IMR-90 (cell line): ENCODE measurements around the gene DEGS2. TPM values are rescaled to one million over a fixed set of nuclear protein-coding genes. Genes with fewer than 3 reads are reported as not detected.

ENCODE experiments used
- ATAC-seq: fragments of 200-7000 bp; cut with Tn5 transposase; 2 replicates; pipeline ENCODE4 v1.9.1; 2020; ENCODE audit warnings: low read depth, mild to moderate bottlenecking, moderate library complexity
- BruUV-seq: library from RNA; stranded (reverse); fragments of 400-500 nt; replicated peaks from 2 replicates; lab custom pipeline; 2021; lab: Mats Ljungman, UMichigan
- CTCF ChIA-PET: fragments of 300-600 bp; formaldehyde crosslinking; extraction: SDS; loops from one replicate; lab custom pipeline; 2021; ENCODE audit warnings: antibody characterized with exemption; lab: Yijun Ruan, JAX
- POLR2A ChIA-PET: fragments of 300-600 bp; sonication (Branson Sonifier 250); formaldehyde crosslinking; loops from one replicate; lab custom pipeline; 2022; ENCODE audit warnings: antibody characterized with exemption; ENCODE audit not compliant: unreplicated experiment; lab: Charles Lee
- DNase-seq: peaks from one replicate; pipeline ENCODE4 v3.0.0; 2013
- H2AFZ ChIP-seq: replicated peaks from 2 replicates; pipeline ENCODE3; 2013; ENCODE audit warnings: low read length, mild to moderate bottlenecking; ENCODE audit not compliant: poor library complexity
- H2AK5ac ChIP-seq: 2 replicates; pipeline ENCODE4 v1.6.1; 2013; ENCODE audit warnings: low read depth, low read length, inconsistent platforms
- H2AK9ac ChIP-seq: replicated peaks from 2 replicates; pipeline ENCODE3; 2013; ENCODE audit warnings: mild to moderate bottlenecking, low read depth, low read length, moderate library complexity; ENCODE audit not compliant: poor library complexity
- H2BK120ac ChIP-seq: 2 replicates; pipeline ENCODE4 v1.6.1; 2013; ENCODE audit warnings: low read depth, low read length, inconsistent platforms
- H2BK15ac ChIP-seq: 3 replicates; pipeline ENCODE4 v1.6.1; 2013; ENCODE audit warnings: low read depth, low read length, inconsistent platforms
- H2BK20ac ChIP-seq: 2 replicates; pipeline ENCODE4 v1.6.1; 2013; ENCODE audit warnings: low read depth, mild to moderate bottlenecking, inconsistent platforms, low read length, moderate library complexity
- H2BK5ac ChIP-seq: 2 replicates; pipeline ENCODE4 v1.6.1; 2013; ENCODE audit warnings: mild to moderate bottlenecking, low read depth, low read length, inconsistent platforms; ENCODE audit not compliant: poor library complexity, severe bottlenecking
- H3K14ac ChIP-seq: replicated peaks from 2 replicates; pipeline ENCODE4 v1.6.1; 2013; ENCODE audit warnings: low read depth, low read length, inconsistent platforms
- H3K18ac ChIP-seq: 2 replicates; pipeline ENCODE4 v1.6.1; 2013; ENCODE audit warnings: low read depth, low read length, control low read depth
- H3K23ac ChIP-seq: 2 replicates; pipeline ENCODE4 v1.6.1; 2013; ENCODE audit warnings: low read depth, low read length, inconsistent platforms
- H3K27ac ChIP-seq: 2 replicates; pipeline ENCODE4 v1.5.1; 2013; ENCODE audit warnings: mild to moderate bottlenecking, control low read depth, low read length; ENCODE audit not compliant: insufficient read depth
- H3K27me3 ChIP-seq: 2 replicates; pipeline ENCODE4 v1.6.1; 2013; ENCODE audit warnings: low read length; ENCODE audit not compliant: control insufficient read depth, insufficient read depth
- H3K36me3 ChIP-seq: 2 replicates; pipeline ENCODE4 v1.6.1; 2013; ENCODE audit warnings: low read length, mixed read lengths; ENCODE audit not compliant: control insufficient read depth, insufficient read depth
- H3K4ac ChIP-seq: 2 replicates; pipeline ENCODE4 v1.6.1; 2013; ENCODE audit warnings: low read depth, low read length, inconsistent platforms
- H3K4me1 ChIP-seq: 2 replicates; pipeline ENCODE4 v1.6.1; 2013; ENCODE audit warnings: low read length, mixed read lengths; ENCODE audit not compliant: control insufficient read depth, insufficient read depth
- H3K4me2 ChIP-seq: 2 replicates; pipeline ENCODE4 v1.6.1; 2013; ENCODE audit warnings: low read depth, mild to moderate bottlenecking, control low read depth, low read length, moderate library complexity
- H3K4me3 ChIP-seq: 2 replicates; pipeline ENCODE4 v1.5.1; 2013; ENCODE audit warnings: low read depth, mild to moderate bottlenecking, control low read depth, low read length, moderate library complexity; ENCODE audit not compliant: insufficient read depth
- H3K56ac ChIP-seq: 2 replicates; pipeline ENCODE4 v1.6.1; 2013; ENCODE audit warnings: low read length, inconsistent platforms; ENCODE audit not compliant: insufficient read depth; ENCODE audit errors: extremely low read depth
- H3K79me1 ChIP-seq, 2 experiments: 2 replicates each; pipeline ENCODE4 v1.6.1; 2013; ENCODE audit warnings: low read length in 2 of 2, inconsistent platforms in 1 of 2, low read depth in 1 of 2
- H3K9ac ChIP-seq: 2 replicates; pipeline ENCODE4 v1.6.1; 2013; ENCODE audit warnings: low read depth, low read length, control low read depth
- H3K9me1 ChIP-seq: 2 replicates; pipeline ENCODE4 v1.6.1; 2013; ENCODE audit warnings: low read length, inconsistent platforms; ENCODE audit not compliant: insufficient read depth
- H3K9me3 ChIP-seq: 2 replicates; pipeline ENCODE4 v1.6.1; 2013; ENCODE audit warnings: low read length; ENCODE audit not compliant: control insufficient read depth, insufficient read depth
- H4K20me1 ChIP-seq: 2 replicates; pipeline ENCODE4 v1.6.1; 2013; ENCODE audit warnings: low read length, inconsistent platforms; ENCODE audit not compliant: insufficient read depth
- H4K5ac ChIP-seq: 2 replicates; pipeline ENCODE4 v1.6.1; 2013; ENCODE audit warnings: mild to moderate bottlenecking, low read depth, low read length, control low read depth
- H4K8ac ChIP-seq, 2 experiments: 2 replicates each; pipeline ENCODE4 v1.6.1; 2013; ENCODE audit warnings: low read depth in 2 of 2, low read length in 2 of 2, control low read depth in 1 of 2, inconsistent platforms in 1 of 2
- H4K91ac ChIP-seq: 2 replicates; pipeline ENCODE4 v1.6.1; 2013; ENCODE audit warnings: low read depth, low read length, inconsistent platforms; ENCODE audit not compliant: insufficient read depth
- BHLHE40 ChIP-seq: fragments of 150-350 bp; IDR thresholded peaks from 2 replicates; pipeline ENCODE4 v1.6.1; 2016; ENCODE audit warnings: mild to moderate bottlenecking, low read depth, low read length
- CHD1 ChIP-seq: IDR thresholded peaks from 2 replicates; pipeline ENCODE4 v1.6.1; 2012; ENCODE audit warnings: low read depth, low read length, improper control_type of control experiment
- ELK1 ChIP-seq: fragments of 150-350 bp; IDR thresholded peaks from 2 replicates; pipeline ENCODE4 v1.6.1; 2016; ENCODE audit warnings: low read depth, mild to moderate bottlenecking, low read length, moderate library complexity, borderline replicate concordance
- FOS ChIP-seq: fragments of 150-350 bp; IDR thresholded peaks from 2 replicates; pipeline ENCODE4 v1.6.1; 2016; ENCODE audit warnings: low read depth, low read length
- MAFK ChIP-seq: IDR thresholded peaks from 2 replicates; pipeline ENCODE4 v1.6.1; 2012; ENCODE audit warnings: low read depth, low read length, improper control_type of control experiment
- MXI1 ChIP-seq: IDR thresholded peaks from 2 replicates; pipeline ENCODE4 v1.6.1; 2012; ENCODE audit warnings: low read depth, mild to moderate bottlenecking, low read length, moderate library complexity, borderline replicate concordance
- NFE2L2 ChIP-seq: fragments of 150-350 bp; IDR thresholded peaks from 2 replicates; pipeline ENCODE4 v1.6.1; 2016; ENCODE audit warnings: low read depth, mild to moderate bottlenecking, low read length
- POLR2A ChIP-seq: IDR thresholded peaks from 2 replicates; pipeline ENCODE4 v1.6.1; 2012; ENCODE audit warnings: mild to moderate bottlenecking, low read depth, low read length
- RAD21 ChIP-seq: IDR thresholded peaks from 2 replicates; pipeline ENCODE4 v1.6.1; 2012; ENCODE audit warnings: low read length, improper control_type of control experiment
- RCOR1 ChIP-seq: IDR thresholded peaks from 2 replicates; pipeline ENCODE4 v1.6.1; 2012; ENCODE audit warnings: mild to moderate bottlenecking, low read length, improper control_type of control experiment; ENCODE audit not compliant: insufficient replicate concordance
- RFX5 ChIP-seq: IDR thresholded peaks from 2 replicates; pipeline ENCODE4 v1.8.0; 2012; ENCODE audit warnings: low read depth, mild to moderate bottlenecking, low read length, moderate library complexity
- SMC3 ChIP-seq: fragments of 150-350 bp; IDR thresholded peaks from 2 replicates; pipeline ENCODE4 v1.6.1; 2016; ENCODE audit warnings: low read depth, mild to moderate bottlenecking, antibody characterized with exemption, low read length, moderate library complexity
- USF2 ChIP-seq: fragments of 150-350 bp; IDR thresholded peaks from 2 replicates; pipeline ENCODE4 v1.6.1; 2017; ENCODE audit warnings: mild to moderate bottlenecking, antibody characterized with exemption, low read length, low read depth
- WGBS, 2 experiments: methylation state at CpG; one replicate each; pipeline versions ENCODE4 v1.1.5 to v1.1.7; 2013; ENCODE audit warnings: missing lambda C conversion rate in 2 of 2; ENCODE audit not compliant: insufficient read length in 1 of 2; ENCODE audit errors: extremely low coverage in 2 of 2; 5-methylcytosine and 5-hydroxymethylcytosine counted together
- dilution Hi-C: fragments of 300-500 bp; cut with HindIII; formaldehyde crosslinking; loops from one replicate; pipeline ENCODE4 v1.14.3; 2018; ENCODE audit warnings: low sequenced_read_pairs; ENCODE audit not compliant: unreplicated experiment
- in situ Hi-C: fragments of 300-500 bp; cut with MboI; formaldehyde crosslinking; loops from 3 replicates; pipeline ENCODE4 v1.14.3; 2019; ENCODE audit warnings: low sequenced_read_pairs, inconsistent platforms, mixed read lengths
- intact Hi-C: fragments of 100-400 bp; cut with micrococcal nuclease; formaldehyde crosslinking; loops from 2 replicates; pipeline ENCODE4 v1.10.0; 2022
- polyA plus RNA-seq, 3 experiments: library from polyadenylated mRNA; depleted of rRNA; stranded (reverse); fragments of >200 nt; gene quantifications; 2 replicates each; pipeline ENCODE4 v1.2.3, GENCODE V29; 2012; ENCODE audit warnings: low replicate concordance in 1 of 3
- total RNA-seq: library from RNA; depleted of rRNA; stranded (reverse); fragments of >200 nt; gene quantifications from 2 replicates; pipeline ENCODE4 v1.2.3, GENCODE V29; 2012

DEGS2 gene
- total and polyA plus RNA-seq, 2 of the 4 experiments (the other 2 are of a cell fraction): not detected

- no peak for ATAC-seq
- H4K8ac ChIP-seq: no peak overlapping the region
These were observed 7.4 kb downstream of the DEGS2 start for GRCh38 chr14:100152091-100152490.

More at GRCh38 chr14:100152091-100152490, 7.4 kb downstream of the DEGS2 start:
- Histone ChIP-seq H3K4me2 (no peak overlapping the region), H2BK20ac (no peak overlapping the region), H2AFZ (no peak overlapping the region), H3K9ac (no peak overlapping the region), H3K18ac (no peak overlapping the region), H3K27me3 (peaks cover 13% of the 10 kb centered on the region), H3K4me3 (no peak overlapping the region), H2BK5ac (no peak overlapping the region), H3K23ac (no peak overlapping the region), H2AK9ac (no peak overlapping the region), H3K27ac (no peak overlapping the region), H4K91ac (no peak overlapping the region), H2AK5ac (no peak overlapping the region), H3K9me1 (no peaks in the 10 kb centered on the region), H3K56ac (no peak overlapping the region), H2BK120ac (no peak overlapping the region), H2BK15ac (no peak overlapping the region), H3K9me3 (peaks cover 12% of the 10 kb centered on the region), H3K4me1 (no peaks in the 10 kb centered on the region), H4K20me1 (no peaks in the 10 kb centered on the region), H3K4ac (no peak overlapping the region), H3K14ac (no peak overlapping the region), H4K5ac (no peak overlapping the region), H3K36me3 (no peaks in the 10 kb centered on the region), H3K79me1 (no peaks in the 10 kb centered on the region)
- TF ChIP-seq FOS (no peak), MAFK (no peak), MXI1 (no peak), USF2 (no peak), BHLHE40 (no peak), SMC3 (no peak), RCOR1 (no peak), ELK1 (no peak), RAD21 (no peak), CHD1 (no peak), RFX5 (no peak), NFE2L2 (no peak), POLR2A (no peak)
- intact Hi-C loops: no loop called here
- POLR2A ChIA-PET: no interaction called here
- CTCF ChIA-PET: interaction anchor here (0.7 kb wide), 1 partner anchor 102 kb away, joined by 5 read pairs; no protein-coding TSS in a partner anchor
- DNase-seq: no peak
- no TSS peak for BruUV-seq
- in situ Hi-C loops: no loop called here
- WGBS, 2 experiments: 43% methylated on average over 3 of the region's 10 CpGs; no CpG with 5 or more reads in 1 of the 2 experiments
- dilution Hi-C loops: no loop called here
